GM18511 (cell line): ENCODE results near the gene NUP54.

Experiments used
- ATAC-seq: cut with Tn5 transposase; IDR thresholded peaks from one replicate; pipeline ENCODE4 v1.9.1; 2021; ENCODE audit warnings: mild to moderate bottlenecking, moderate library complexity; ENCODE audit not compliant: unreplicated experiment

Gene NUP54

DNA sequence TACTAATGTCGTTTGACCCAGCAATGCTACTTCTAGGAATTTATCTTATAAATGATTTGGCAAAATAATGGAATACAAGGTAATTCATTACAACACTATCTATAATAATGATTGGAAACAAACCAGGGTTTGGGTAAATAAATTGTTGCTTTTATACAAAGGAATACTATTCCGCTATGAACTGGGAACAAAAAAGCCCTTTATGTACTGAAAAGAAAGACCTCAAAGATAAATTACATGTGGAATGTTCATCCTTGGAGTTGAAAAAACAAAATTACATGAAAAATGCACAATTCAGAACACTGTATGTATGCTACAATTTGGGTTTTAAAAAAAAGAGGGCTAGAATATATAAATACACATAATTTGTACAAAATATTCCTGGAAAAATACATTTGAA lies 5.2 kb upstream of the NUP54 start:
- no peak for ATAC-seq

DNA sequence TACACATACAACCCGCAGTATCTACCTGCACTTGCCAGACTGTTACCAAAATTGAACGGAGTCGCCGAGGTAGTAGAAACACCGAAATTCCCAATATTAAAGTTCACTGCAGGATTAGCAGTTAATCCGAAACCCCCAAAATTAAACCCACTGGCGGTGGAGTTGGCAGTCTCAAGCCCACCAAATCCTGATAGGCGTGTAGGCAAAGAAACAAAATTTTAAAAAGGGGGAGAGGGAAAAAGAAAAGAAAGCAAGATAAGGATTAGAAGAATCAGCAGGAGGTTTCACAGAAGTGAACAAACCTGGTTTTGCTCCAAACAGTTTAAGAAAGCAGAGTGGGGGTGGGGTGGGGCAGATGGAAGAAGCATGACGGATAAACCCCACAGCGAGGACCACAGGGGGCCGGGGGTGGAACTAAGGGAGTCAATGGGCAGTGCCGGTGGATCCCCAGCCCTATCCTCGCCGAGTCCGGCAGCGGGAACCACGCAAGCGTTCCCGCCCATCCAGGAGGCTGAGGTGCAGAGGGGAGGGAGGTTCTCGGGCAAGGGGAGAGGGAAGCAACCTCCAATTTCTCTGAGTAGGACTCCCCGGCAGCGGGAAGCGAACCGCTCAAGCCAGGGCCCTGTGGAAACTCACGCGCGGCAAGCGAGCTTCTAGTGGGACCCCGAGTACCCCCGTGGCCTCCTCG lies 599 bp downstream of the NUP54 start:
- ATAC-seq, result peak; percentile 44

DNA sequence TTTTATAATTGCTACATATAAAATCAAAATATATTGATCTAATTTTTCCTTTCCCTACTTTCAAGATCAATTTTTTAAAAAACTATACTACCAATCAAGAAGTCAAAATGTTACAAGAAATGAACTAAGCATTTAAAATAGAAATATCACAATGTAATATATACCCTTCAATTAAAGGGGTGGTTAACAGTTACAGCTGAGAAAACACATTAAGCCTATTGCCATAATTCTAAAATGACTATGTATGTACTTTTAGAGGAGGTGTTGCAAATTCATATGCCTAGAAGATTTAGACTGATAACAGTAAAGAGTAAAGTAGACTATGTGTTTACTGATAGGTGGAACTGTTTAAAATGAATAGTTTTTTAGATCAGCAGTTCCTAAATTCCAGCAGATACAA lies 3.7 kb downstream of the NUP54 start:
- no peak for ATAC-seq

DNA sequence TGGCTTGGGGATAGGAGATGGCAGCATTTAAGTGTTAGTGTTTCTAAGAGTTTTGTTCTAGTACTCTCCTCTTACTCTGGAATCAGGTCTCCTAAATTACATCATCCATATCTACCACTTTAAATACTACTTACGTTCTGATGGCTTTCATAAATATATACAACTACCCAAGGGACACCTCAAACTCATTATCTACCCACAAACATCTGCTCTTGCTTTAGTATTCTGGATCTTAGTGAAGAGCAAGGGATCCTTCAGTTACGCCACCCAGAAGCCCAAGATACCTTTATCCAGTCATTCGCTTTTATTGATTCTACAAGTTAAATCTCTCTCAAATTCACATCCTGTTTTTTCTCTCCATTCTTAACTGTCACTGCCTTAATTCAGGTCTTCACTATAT lies 7.0 kb downstream of the NUP54 start:
- ATAC-seq, result no peak

DNA sequence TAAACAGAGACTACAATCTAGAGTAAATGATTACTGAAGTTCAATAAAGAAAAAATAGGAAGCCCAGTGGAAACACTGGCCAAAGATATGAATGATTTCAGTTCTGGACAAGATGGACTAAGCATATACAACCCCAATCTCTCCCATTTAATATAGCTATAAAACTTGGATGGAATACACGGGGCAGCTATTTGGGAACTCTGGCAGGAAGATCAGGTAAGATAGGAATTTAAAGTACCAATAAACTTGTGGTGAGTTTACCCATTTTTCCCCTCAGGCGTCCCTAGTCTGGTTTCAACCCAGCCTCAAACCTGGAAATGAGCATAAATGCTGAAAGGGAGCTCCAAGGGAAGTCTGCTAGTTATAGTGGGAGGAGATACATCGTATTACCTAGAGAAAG lies 20.4 kb downstream of the NUP54 start:
- ATAC-seq, result no peak

DNA sequence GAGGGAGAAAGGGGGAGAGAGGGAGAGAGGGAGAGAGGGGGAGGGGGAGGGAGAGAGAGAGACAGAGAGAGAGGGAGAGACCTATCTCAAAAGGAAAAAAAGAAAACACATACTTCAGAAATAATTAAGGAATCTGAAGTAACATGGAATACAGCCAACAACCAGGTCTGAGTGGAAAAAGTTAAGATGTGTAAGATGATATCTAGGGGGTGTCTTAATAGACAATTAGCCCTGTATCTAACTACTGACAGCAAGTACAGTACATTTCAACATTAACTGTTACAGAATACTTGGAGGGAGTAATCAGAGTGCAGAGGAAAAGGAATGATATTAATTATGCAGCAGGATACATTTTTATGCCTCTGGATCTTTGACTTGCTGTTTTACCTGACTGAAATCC lies 22.4 kb downstream of the NUP54 start:
- ATAC-seq, result no peak

DNA sequence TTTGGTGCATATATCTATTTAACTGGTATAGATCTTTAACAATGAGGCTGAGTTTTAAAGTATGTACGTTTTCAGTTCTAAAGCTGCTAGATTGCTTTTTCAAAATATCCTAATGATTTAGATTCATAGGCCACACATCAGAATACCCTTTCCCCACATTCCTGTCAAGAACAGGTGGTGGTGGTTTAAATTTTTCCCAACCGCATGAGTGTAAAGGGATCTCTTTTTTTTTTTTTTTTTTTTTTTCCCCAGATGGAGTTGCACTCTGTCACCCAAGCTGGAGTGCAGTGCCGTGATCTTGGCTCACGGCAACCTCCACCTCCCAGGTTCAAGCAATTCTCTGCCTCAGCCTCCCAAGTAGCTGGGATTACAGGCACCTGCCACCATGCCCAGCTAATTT lies 28.0 kb downstream of the NUP54 start:
- ATAC-seq, result no peak

DNA sequence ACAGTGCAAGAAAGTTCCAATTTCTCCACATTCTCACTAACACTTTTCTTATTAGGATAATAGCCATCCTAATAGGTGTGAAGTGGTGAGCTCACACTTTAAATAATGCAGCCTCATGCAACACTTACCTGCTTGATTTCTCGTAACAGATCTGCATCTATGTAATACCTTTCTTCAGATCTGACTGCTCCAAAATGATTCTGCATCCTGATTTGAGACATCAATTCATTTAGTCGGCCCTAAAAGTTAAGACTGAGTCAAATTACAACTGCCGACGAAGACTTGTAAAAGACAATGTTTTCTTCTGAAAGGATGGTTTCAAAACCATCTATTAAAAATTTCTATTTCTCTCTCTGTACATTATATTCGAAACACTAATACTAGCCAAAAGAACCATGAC lies 30.7 kb downstream of the NUP54 start:
- ATAC-seq, result no peak

DNA sequence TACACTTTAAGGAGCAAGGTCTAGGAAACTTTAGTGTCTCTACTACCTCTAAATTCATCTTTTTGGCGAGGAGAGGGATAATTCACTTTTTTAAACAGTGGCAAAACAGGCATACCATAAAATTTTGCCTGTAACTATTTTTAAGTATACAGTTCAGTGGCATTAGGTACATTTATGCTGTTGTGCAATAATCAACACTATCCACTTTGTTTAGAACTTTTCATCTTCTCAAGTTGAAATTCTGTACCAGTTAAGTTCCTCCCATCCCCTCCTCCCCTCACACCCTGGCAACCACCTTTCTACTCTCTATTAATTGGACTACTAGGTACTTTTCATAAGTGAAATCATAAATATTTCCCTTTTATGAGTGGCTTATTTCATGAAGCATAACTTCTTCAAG lies 31.4 kb downstream of the NUP54 start:
- no peak for ATAC-seq

DNA sequence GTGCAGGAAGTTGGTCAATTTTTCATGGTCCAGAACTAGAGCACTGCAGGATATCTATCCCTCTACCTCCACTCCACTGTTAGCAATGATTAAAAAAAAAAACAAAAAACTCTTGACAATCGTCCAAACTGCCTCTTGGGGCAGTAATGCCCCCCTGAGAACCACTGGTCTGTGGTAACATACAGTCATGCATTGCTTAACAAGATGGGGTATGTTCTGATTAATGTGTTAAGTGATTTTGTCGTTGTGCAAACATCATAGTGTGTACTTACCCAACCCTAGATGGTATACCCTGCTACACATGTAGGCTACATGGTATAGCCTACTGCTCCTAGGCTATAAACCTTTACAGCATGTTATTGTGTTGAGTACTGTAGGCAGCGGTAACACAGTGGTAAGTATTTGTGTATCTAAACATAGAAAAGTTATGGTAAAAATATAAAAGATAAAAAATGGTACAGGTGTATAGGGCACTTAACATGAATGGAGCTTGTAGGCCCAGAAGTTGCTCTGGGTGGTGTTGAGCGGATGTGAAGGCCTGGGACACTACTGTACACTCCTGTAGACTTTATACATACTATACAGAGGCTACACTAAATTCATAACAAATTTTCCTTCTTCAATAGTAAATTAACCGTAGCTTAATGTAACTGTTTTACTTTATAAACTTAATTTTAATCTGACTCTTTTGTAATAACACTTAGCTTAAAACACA lies 39.6 kb downstream of the NUP54 start:
- ATAC-seq, result no peak

DNA sequence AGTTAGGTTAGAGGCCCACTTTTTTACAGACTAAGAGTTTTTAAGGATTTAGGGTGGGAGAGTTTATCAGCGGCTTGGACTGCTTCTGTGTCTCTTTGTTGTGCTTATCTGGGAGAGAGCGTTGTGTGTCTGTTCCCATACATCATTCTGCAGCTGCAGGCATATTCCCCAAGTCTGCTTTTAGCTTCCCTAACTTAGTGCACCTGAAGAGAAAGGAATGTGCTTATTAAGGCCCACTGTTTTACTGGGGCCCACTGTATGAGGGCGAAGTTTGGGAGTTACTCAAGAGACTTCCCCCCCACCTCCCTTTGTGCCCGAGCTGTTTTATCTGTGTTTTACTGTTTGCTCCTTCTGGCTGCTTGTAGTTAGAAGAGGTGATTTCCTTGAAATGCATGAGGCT lies 41.8 kb downstream of the NUP54 start:
- no peak for ATAC-seq

DNA sequence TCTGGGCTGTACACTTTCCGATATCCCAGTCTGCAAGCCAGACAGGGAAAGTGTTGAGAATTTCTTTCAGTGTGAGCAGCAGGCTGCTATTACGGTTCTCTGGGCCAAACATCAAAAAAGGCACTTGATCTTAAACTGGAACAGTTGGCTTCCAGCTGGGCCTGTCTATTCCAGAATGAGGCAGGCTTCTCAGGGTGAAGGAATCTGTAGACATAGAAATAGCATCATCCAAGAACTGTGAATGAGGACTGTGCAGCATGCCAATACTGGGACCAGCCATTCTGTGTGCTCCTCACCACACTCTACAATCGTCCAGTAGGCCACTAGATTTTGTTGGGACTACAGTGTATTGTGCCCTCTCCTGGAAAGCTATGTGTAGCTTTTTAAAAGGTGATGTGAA lies 42.5 kb downstream of the NUP54 start:
- ATAC-seq, result no peak

DNA sequence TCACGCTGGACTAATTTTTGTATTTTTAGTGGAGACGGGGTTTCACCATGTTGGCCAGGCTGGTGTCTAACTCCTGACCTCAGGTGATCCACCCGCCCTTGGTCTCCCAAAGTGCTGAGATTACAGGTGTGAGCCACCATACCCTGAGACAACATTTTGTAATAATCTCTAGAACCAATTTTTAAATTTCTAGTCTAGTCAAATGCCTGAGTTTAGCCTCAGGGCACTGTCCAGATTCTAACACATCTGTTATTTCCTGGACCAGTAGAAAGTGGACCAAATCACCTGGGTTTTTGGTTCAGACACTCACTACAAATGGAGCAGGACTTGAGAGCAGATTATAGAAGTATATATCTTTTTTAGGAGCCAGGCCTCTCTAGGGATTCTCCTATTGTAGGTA lies 52.1 kb downstream of the NUP54 start:
- no peak for ATAC-seq

DNA sequence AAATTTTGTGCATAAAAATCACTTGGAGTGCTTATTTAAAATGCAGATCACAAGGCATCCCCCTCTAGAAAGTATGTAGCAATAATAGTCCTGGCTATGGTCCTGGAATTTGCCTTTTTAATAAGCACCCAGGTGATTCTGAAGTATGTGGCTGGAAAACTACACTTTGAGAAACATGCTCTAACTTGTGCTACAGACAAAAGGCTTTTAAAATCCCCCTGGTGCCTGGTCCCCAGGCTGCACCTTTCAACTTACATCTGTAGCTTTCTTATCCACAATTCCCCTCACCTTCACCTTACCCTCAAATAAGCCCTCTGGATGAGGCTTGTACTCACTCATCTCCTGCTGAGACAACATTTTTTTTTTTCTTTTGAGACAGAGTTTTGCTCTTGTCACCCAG lies 52.6 kb downstream of the NUP54 start:
- ATAC-seq, result no peak

DNA sequence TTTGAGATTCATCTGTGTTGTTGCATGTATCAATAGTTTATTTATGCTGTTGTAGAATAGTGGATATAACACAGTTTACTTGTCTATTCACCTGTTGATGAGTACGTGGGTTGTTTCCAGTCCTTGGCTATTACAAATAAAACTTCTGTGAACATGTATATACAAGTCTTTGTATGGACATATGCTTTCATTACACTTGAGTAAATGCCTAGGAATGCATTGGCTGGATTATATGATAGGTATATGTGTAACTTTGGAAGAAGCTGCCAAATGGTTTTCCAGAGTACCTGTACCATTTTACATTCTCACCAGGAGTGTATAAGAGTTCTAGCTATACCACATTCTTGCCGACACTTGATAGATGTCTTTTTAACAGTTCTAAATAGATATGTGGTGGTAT lies 57.1 kb downstream of the NUP54 start:
- ATAC-seq, result no peak

DNA sequence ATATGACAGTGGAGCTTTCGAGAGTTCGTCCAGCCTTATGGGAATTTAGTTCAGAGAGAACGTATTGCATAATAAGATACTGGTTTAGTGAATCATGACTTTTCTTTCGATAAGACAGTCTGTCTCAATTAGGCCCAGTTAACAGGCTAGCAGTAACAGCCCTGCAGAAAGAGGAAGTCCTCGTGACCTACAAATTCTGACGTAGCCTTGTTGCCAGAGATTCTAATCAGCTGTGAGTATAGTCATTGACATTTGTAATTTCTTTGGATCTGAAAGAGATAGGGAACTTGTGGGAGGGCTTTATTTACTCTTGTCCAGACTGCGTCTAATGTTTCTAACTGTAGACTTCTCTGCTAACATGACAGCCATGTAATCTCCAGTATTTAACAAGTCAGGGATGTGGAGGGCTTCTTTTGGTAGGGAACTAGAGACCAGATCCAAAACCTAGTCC lies 57.9 kb downstream of the NUP54 start:
- peak; percentile 76 for ATAC-seq

DNA sequence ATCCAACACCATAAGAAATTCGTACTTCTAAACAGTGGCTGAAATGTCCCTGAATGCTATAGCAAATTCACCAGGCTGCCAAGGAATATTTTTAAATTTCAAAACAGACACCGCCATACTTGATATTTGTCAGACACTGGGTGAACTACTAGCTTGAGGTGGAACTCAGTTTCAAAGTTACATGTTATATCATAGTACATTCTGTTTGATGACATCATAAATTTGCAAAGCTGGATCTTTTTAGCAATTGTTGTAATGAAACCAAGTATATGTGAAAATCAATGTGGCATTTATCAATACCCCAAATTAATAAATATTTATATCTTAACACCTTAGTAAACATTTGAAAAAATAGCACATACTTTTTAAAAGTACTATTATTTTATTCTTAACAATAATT lies 59.5 kb downstream of the NUP54 start:
- ATAC-seq, result no peak

DNA sequence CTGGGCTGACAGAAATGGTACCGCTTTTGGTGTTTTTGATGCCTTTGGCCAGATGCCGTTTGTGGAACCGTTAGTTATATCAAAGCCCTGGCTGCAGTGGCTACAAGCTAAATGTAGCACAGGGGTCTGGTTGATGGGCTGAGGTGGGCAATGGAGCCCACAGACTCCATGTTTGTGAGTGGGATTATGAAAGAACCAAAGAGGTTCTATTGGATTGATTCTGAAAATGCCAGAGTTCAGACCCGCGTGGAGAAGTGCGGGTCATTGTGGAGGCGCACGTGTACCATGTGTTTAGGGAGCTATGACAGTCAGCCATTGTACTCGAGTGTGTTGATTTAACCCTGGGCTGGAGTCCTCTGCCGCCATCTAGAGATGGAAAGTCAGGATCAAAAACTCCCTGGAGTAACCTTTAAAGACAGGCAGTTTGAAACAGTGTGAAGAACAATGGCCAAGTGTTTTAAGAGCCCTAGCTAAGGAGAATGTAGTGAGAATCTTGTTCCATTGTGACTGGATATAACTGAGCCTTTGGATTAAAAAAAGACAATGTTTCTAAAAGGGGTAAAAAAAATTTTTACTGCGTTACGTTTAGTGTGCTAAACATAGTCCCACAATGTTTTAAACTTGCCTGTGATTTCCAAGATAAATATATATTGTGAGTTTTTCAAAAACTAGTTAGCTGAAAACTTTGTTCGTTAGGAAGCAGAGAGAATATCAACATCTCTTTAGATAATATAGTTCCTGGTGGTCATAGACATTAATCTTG lies 61.0 kb downstream of the NUP54 start:
- no peak for ATAC-seq

DNA sequence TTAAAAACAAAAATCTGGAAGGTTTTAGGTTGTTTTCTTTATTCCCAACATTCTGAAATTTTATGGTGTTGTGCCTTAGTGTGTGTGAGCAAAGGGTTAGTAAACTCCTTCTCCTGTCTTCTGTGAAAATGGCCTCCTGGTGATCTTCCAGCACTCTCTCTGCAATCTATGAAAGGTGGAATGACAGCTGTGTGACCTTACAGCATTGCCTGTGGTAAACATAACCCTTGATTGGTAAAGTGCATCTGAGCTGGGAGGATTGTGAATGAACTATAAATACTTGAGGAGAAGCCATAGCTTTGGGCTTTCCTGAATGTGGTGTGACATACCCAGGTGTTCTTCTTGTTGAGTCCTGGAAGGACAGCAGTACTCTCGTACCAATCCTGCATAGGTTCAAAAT lies 63.7 kb downstream of the NUP54 start:
- ATAC-seq, result no peak

DNA sequence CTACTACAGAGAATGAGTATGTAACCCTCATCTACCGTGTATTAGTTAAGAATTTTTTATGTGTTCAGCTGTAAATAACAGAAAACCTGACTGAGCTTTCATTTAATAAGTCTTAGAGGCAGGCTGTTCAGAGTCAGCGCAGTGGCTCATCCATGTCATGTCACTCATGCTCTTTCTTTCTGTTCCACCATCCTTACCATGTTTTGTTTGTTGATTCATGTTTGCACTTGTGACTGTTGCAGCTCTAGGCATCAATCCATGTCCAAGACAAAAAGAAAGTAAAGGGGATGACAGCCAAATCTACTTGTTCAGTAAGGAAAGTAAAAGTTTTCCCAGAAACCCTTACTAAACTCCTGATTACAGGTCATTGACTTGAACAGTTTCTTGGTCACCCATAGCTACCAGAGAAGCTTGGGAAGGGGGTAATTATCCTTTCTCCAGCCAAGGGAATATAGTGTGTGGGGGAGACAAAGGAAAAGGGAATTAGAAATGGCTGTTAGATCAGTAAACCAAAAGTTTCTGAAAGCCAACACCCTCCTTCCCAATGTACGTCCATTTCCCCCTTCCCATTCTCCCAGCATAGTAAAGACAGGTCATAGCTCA lies 64.7 kb downstream of the NUP54 start:
- ATAC-seq, result no peak

DNA sequence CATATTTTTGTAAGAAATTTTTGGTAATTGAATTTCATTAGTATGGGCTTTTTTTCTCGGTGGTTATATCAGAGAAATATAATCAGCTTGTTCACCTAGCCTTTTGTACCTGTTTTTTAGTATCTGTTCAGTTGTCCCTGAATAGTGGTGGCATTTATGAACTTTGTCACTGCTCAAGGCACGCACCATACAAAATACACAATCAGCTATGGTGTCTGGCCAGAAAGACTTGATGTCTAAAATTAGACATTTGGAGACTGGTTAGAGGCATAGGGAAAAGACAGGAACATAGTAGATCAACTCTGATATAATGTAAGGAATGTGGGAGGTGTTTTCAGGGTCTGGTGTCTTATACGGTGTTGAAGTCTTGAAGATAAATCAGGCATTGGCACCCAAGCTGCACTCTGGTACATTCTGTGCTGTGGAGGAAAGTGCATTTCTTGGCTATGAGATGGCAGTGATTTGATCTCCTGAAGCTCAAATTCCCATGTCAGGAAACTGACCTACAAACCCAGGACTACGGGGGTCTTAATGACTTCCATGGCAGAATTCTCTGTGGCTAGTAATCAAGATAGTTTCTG lies 70.1 kb downstream of the NUP54 start:
- no peak for ATAC-seq
